SK-N-SH (cell line): ENCODE results near the gene CDH23. TPM values are rescaled to one million over a fixed set of nuclear protein-coding genes. Genes with fewer than 3 reads are reported as not detected.
A peak's percentile ranks its signal among the peaks of the same experiment; 100 is the strongest.

Source experiments
- CTCF ChIA-PET: fragments of 300-600, 350-600 bp; formaldehyde crosslinking; extraction: SDS; loops from one replicate; lab custom pipeline; 2021; lab: Yijun Ruan, JAX
- POLR2A ChIA-PET: fragments of 350-600 bp; sonication (Branson Sonifier 250); formaldehyde crosslinking; extraction: SDS; loops from one replicate; lab custom pipeline; 2020; ENCODE audit warnings: antibody characterized with exemption, inconsistent platforms; lab: Yijun Ruan, JAX
- DNase-seq: peaks from one replicate; pipeline ENCODE4 v3.0.0; 2012
- H2AFZ ChIP-seq: fragments of 200-600 bp; sonication (generic); 2 replicates; pipeline ENCODE4 v1.8.1; 2016; ENCODE audit warnings: antibody characterized with exemption, mild to moderate bottlenecking, low read depth
- H3F3A ChIP-seq: fragments of 200-600 bp; sonication (generic); replicated peaks from 2 replicates; pipeline ENCODE3; 2016; ENCODE audit warnings: antibody characterized with exemption, mild to moderate bottlenecking; ENCODE audit not compliant: insufficient read depth
- H3K27ac ChIP-seq, 2 experiments: fragments of 200-500 bp in 1 of 2; fragments of 200-600 bp in 1 of 2; sonication (Bioruptor generic) in 1 of 2; sonication (generic), shearing (Covaris generic) in 1 of 2; 2 replicates each; pipeline versions ENCODE4 v1.5.1 to v1.6.1; 2014 to 2016; ENCODE audit warnings: low read depth in 2 of 2, inconsistent platforms in 1 of 2, low read length in 1 of 2, mild to moderate bottlenecking in 1 of 2, mixed read lengths in 1 of 2
- H3K27me3 ChIP-seq: fragments of 200-600 bp; sonication (generic), shearing (Covaris generic); 2 replicates; pipeline ENCODE4 v1.6.1; 2016; ENCODE audit warnings: mixed run types; ENCODE audit not compliant: insufficient read depth
- H3K36me3 ChIP-seq, 2 experiments: fragments of 200-500 bp in 1 of 2; fragments of 200-600 bp in 1 of 2; sonication (Bioruptor generic) in 1 of 2; sonication (generic) in 1 of 2; replicated peaks in 1 of 2; 2 replicates each; pipeline versions ENCODE3 to v1.5.1; 2014 to 2016; ENCODE audit warnings: low read length in 1 of 2, mild to moderate bottlenecking in 1 of 2; ENCODE audit not compliant: insufficient read depth in 2 of 2, control insufficient read depth in 1 of 2
- H3K4me1 ChIP-seq, 2 experiments: fragments of 200-500 bp in 1 of 2; fragments of 200-600 bp in 1 of 2; sonication (Bioruptor generic) in 1 of 2; sonication (generic), shearing (Covaris generic) in 1 of 2; 2 replicates each; pipeline versions ENCODE4 v1.5.1 to v1.6.1; 2014 to 2016; ENCODE audit warnings: low read depth in 1 of 2, low read length in 1 of 2, mixed run types in 1 of 2; ENCODE audit not compliant: insufficient read depth in 2 of 2, control insufficient read depth in 1 of 2
- H3K4me2 ChIP-seq: fragments of 200-600 bp; sonication (generic), shearing (Covaris generic); 2 replicates; pipeline ENCODE4 v1.6.1; 2017; ENCODE audit warnings: mixed run types
- H3K4me3 ChIP-seq, 2 experiments: fragments of 200-500 bp in 1 of 2; fragments of 200-600 bp in 1 of 2; sonication (Bioruptor generic) in 1 of 2; sonication (generic), shearing (Covaris generic) in 1 of 2; 2 replicates each; pipeline versions ENCODE4 v1.5.1 to v1.8.1; 2014 to 2016; ENCODE audit warnings: low read depth in 2 of 2, inconsistent platforms in 1 of 2, low read length in 1 of 2, mild to moderate bottlenecking in 1 of 2, mixed read lengths in 1 of 2, moderate library complexity in 1 of 2
- H3K79me2 ChIP-seq: fragments of 200-600 bp; sonication (generic); 2 replicates; pipeline ENCODE4 v1.8.1; 2017; ENCODE audit warnings: mild to moderate bottlenecking; ENCODE audit not compliant: insufficient read depth
- H3K9ac ChIP-seq: fragments of 200-600 bp; sonication (generic); 2 replicates; pipeline ENCODE4 v1.6.1; 2017; ENCODE audit warnings: mixed run types
- H3K9me2 ChIP-seq: fragments of 200-600 bp; sonication (generic); 2 replicates; pipeline ENCODE4 v1.6.1; 2017; ENCODE audit warnings: mixed run types
- H3K9me3 ChIP-seq: fragments of 200-600 bp; sonication (generic); 2 replicates; pipeline ENCODE4 v1.6.1; 2017; ENCODE audit warnings: mixed run types, mild to moderate bottlenecking, moderate library complexity
- H4K20me1 ChIP-seq: fragments of 200-600 bp; sonication (generic); 2 replicates; pipeline ENCODE4 v1.6.1; 2017; ENCODE audit warnings: mild to moderate bottlenecking, mixed run types; ENCODE audit not compliant: insufficient read depth
- GABPA ChIP-seq: IDR thresholded peaks from 2 replicates; pipeline ENCODE4 v1.4.0; 2012; ENCODE audit warnings: low read depth, mild to moderate bottlenecking
- JUND ChIP-seq: IDR thresholded peaks from 2 replicates; pipeline ENCODE4 v1.4.0; 2012
- MAX ChIP-seq: IDR thresholded peaks from 2 replicates; pipeline ENCODE4 v1.4.0; 2012; ENCODE audit warnings: low read depth
- MXI1 ChIP-seq: IDR thresholded peaks from 2 replicates; pipeline ENCODE4 v1.6.1; 2012; ENCODE audit warnings: mild to moderate bottlenecking, low read depth, low read length, improper control_type of control experiment
- NFIC ChIP-seq: IDR thresholded peaks from 2 replicates; pipeline ENCODE4 v1.4.0; 2012; ENCODE audit warnings: borderline replicate concordance
- NRF1 ChIP-seq: IDR thresholded peaks from 2 replicates; pipeline ENCODE4 v1.6.1; 2012; ENCODE audit warnings: low read depth, mild to moderate bottlenecking, low read length
- RAD21 ChIP-seq: IDR thresholded peaks from 2 replicates; pipeline ENCODE4 v1.6.1; 2012; ENCODE audit warnings: mild to moderate bottlenecking, low read length
- RCOR1 ChIP-seq: fragments of 150-350 bp; IDR thresholded peaks from 2 replicates; pipeline ENCODE4 v1.6.1; 2017; ENCODE audit warnings: antibody characterized with exemption, low read length
- SIN3A ChIP-seq: IDR thresholded peaks from 2 replicates; pipeline ENCODE4 v1.6.1; 2012; ENCODE audit warnings: low read depth, mild to moderate bottlenecking, low read length, moderate library complexity, borderline replicate concordance
- TCF12 ChIP-seq: IDR thresholded peaks from 2 replicates; pipeline ENCODE4 v1.4.0; 2012
- TEAD4 ChIP-seq: IDR thresholded peaks from 2 replicates; pipeline ENCODE4 v1.4.0; 2012; ENCODE audit warnings: mild to moderate bottlenecking, borderline replicate concordance; ENCODE audit not compliant: insufficient read depth
- WGBS: methylation state at CpG from one replicate; pipeline ENCODE4 v1.1.6; 2017; ENCODE audit warnings: low lambda C conversion rate; 5-methylcytosine and 5-hydroxymethylcytosine counted together
- polyA plus RNA-seq, 3 experiments: library from polyadenylated mRNA; depleted of rRNA; stranded (reverse); fragments of >200 nt; gene quantifications; 2 replicates each; pipeline ENCODE4 v1.2.3, GENCODE V29; 2012

Gene CDH23
- polyA plus RNA-seq, 1 of the 3 experiments (the other 2 are of a cell fraction) = 0.03 TPM

- Histone ChIP-seq H3K4me2 (no peak overlapping the region), H2AFZ (no peak overlapping the region), H3K9ac (no peak overlapping the region), H3K27me3 (no peaks in the 10 kb centered on the region; the same call in 1 of the 2 replicates), H3K9me2 (no peaks in the 10 kb centered on the region), H3K4me1 (peaks cover 0 to 16% of the 10 kb centered on the region in 2 experiments; a peak in 1 of 4 replicates), H3F3A (no peaks in the 10 kb centered on the region), H3K9me3 (no peaks in the 10 kb centered on the region), H3K36me3 (no peaks in the 10 kb centered on the region), H3K79me2 (no peaks in the 10 kb centered on the region), H3K27ac (no peak overlapping the region), H4K20me1 (no peaks in the 10 kb centered on the region), H3K4me3 (no peak overlapping the region)
- ChIA-PET CTCF (interaction anchor here (0.8 to 1.9 kb wide), 9 partner anchors 11 to 263 kb away, joined by 3 to 6 read pairs (median 4); no protein-coding TSS in a partner anchor), POLR2A (no interaction called here)
- WGBS = 83% methylated on average over 10 of the region's 10 CpGs
- DNase-seq = no peak
- TF ChIP-seq MAX = no peak
- TF ChIP-seq GABPA = no peak
- no peak for TF ChIP-seq RCOR1
- TF ChIP-seq RAD21 = no peak
- TF ChIP-seq TEAD4 = no peak
- TF ChIP-seq TCF12 = no peak
Measured at GRCh38 chr10:71632896-71633600, 236.3 kb downstream of the CDH23 start.

- no peak overlapping the region for H3K4me2 ChIP-seq
- DNase-seq = peak; percentile 62
- H3K4me3 ChIP-seq = no peak overlapping the region
- H3K27ac ChIP-seq = no peak overlapping the region
- WGBS = 78% methylated on average over 2 of the region's 4 CpGs
- no peaks in the 10 kb centered on the region for H3F3A ChIP-seq
- ChIA-PET CTCF (interaction anchor here (1.0 to 1.9 kb wide), 5 partner anchors 12 to 74 kb away, joined by 3 to 6 read pairs (median 3); no protein-coding TSS in a partner anchor), POLR2A (no interaction called here)
- no peak for TF ChIP-seq GABPA
- no peak for TF ChIP-seq JUND
- no peak for TF ChIP-seq RAD21
- no peak for TF ChIP-seq MXI1
- no peak for TF ChIP-seq NRF1
- no peak for TF ChIP-seq NFIC
- no peak for TF ChIP-seq SIN3A
- no peaks in the 10 kb centered on the region; the same call in 1 of the 2 replicates for H3K27me3 ChIP-seq
- no peaks in the 10 kb centered on the region for H3K9me3 ChIP-seq
- no peak overlapping the region for H2AFZ ChIP-seq
- no peaks in the 10 kb centered on the region for H3K79me2 ChIP-seq
- no peaks in the 10 kb centered on the region for H3K9me2 ChIP-seq
- no peaks in the 10 kb centered on the region for H4K20me1 ChIP-seq
- no peak overlapping the region for H3K9ac ChIP-seq
- no peaks in the 10 kb centered on the region for H3K36me3 ChIP-seq
- peaks cover 0 to 16% of the 10 kb centered on the region in 2 experiments; a peak in 1 of 4 replicates for H3K4me1 ChIP-seq
Measured at GRCh38 chr10:71633920-71634319, 237.2 kb downstream of the CDH23 start.
